ENCODE data around the gene GIMAP8. TPM values are rescaled to one million over a fixed set of nuclear protein-coding genes. Genes with fewer than 3 reads are reported as not detected.

GIMAP8 gene
- total RNA-seq, 1 experiment from 2014 or later, result 0.10 TPM

GRCh38 chr7:150524018-150524417 lies 73.6 kb downstream of the GIMAP8 start:
- intact Hi-C loops (cut with micrococcal nuclease; ENCODE audit: unreplicated experiment) (no loop called here), in situ Hi-C loops (cut with HindIII; ENCODE audit: low pct_unique_long_range_greater_than_20kb, low sequenced_read_pairs) (no loop called here)
- BruUV-seq (replicated peaks), result no TSS peak
- no peak for ATAC-seq
- H3K4me1 ChIP-seq (ENCODE audit: control insufficient read depth, insufficient read depth, low read length), result no peaks in the 10 kb centered on the region
- CTCF ChIA-PET, result no interaction called here
- POLR2A ChIA-PET, result no interaction called here
- TF ChIP-seq SIN3A (IDR thresholded peaks at IDR 0.05; ENCODE audit: borderline replicate concordance, insufficient read depth, low read depth, low read length), result no peak
- TF ChIP-seq, protein P1, sequence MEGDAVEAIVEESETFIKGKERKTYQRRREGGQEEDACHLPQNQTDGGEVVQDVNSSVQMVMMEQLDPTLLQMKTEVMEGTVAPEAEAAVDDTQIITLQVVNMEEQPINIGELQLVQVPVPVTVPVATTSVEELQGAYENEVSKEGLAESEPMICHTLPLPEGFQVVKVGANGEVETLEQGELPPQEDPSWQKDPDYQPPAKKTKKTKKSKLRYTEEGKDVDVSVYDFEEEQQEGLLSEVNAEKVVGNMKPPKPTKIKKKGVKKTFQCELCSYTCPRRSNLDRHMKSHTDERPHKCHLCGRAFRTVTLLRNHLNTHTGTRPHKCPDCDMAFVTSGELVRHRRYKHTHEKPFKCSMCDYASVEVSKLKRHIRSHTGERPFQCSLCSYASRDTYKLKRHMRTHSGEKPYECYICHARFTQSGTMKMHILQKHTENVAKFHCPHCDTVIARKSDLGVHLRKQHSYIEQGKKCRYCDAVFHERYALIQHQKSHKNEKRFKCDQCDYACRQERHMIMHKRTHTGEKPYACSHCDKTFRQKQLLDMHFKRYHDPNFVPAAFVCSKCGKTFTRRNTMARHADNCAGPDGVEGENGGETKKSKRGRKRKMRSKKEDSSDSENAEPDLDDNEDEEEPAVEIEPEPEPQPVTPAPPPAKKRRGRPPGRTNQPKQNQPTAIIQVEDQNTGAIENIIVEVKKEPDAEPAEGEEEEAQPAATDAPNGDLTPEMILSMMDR (IDR thresholded peaks at IDR 0.05), result no peak
- TF ChIP-seq POLR2AphosphoS5 (IDR thresholded peaks at IDR 0.05; ENCODE audit: low read depth, low read length), result no peak
- no peak for TF ChIP-seq TCF7L2 (IDR thresholded peaks at IDR 0.05; ENCODE audit: low read depth, low read length)
- H3K4me3 ChIP-seq (ENCODE audit: low read depth in 2 of 2, low read length in 2 of 2), result no peak overlapping the region
- no peak overlapping the region for H3K27ac ChIP-seq (ENCODE audit: low read length)
- no peak for DNase-seq (ENCODE audit: low read depth, low spot score)
- H3K27me3 ChIP-seq (ENCODE audit: control insufficient read depth, insufficient read depth, low read length), result no peaks in the 10 kb centered on the region
- no peaks in the 10 kb centered on the region for H3K36me3 ChIP-seq (ENCODE audit: control insufficient read depth, insufficient read depth, low read length)
- H3K9me3 ChIP-seq (ENCODE audit: control insufficient read depth, insufficient read depth, low read depth, low read length), result no peaks in the 10 kb centered on the region

Other genes starting within 250 kb of the GIMAP8 start
- gene LRRC61, start 127.3 kb upstream of the GIMAP8 start, total RNA-seq (2021; ENCODE audit: unreplicated experiment), result 13.8 TPM
- 6.5 TPM for gene ACTR3C, start 127.1 kb upstream of the GIMAP8 start, total RNA-seq (2021; ENCODE audit: unreplicated experiment)
- 1.1 TPM for gene RARRES2, start 109.0 kb upstream of the GIMAP8 start, total RNA-seq (2021; ENCODE audit: unreplicated experiment)
- 209 TPM for gene REPIN1, start 81.8 kb upstream of the GIMAP8 start, total RNA-seq (2021; ENCODE audit: unreplicated experiment)
- 14.7 TPM for gene ZNF775, start 71.3 kb upstream of the GIMAP8 start, total RNA-seq (2021; ENCODE audit: unreplicated experiment)
- gene GIMAP7, start 64.2 kb downstream of the GIMAP8 start, total RNA-seq (2021; ENCODE audit: unreplicated experiment), result 0.33 TPM
- gene GIMAP4, start 116.8 kb downstream of the GIMAP8 start, total RNA-seq (2021; ENCODE audit: unreplicated experiment), result 0.26 TPM
- 0.23 TPM for gene GIMAP6, start 181.8 kb downstream of the GIMAP8 start, total RNA-seq (2021; ENCODE audit: unreplicated experiment)
- 1.5 TPM for gene GIMAP2, start 235.1 kb downstream of the GIMAP8 start, total RNA-seq (2021; ENCODE audit: unreplicated experiment)